COLO829 (cell line): Measurements from ENCODE around the gene TF.

Source experiments
- DNase-seq: peaks from one replicate; pipeline ENCODE4 v3.0.0; 2012; ENCODE audit warnings: low spot score

The TF gene

DNA sequence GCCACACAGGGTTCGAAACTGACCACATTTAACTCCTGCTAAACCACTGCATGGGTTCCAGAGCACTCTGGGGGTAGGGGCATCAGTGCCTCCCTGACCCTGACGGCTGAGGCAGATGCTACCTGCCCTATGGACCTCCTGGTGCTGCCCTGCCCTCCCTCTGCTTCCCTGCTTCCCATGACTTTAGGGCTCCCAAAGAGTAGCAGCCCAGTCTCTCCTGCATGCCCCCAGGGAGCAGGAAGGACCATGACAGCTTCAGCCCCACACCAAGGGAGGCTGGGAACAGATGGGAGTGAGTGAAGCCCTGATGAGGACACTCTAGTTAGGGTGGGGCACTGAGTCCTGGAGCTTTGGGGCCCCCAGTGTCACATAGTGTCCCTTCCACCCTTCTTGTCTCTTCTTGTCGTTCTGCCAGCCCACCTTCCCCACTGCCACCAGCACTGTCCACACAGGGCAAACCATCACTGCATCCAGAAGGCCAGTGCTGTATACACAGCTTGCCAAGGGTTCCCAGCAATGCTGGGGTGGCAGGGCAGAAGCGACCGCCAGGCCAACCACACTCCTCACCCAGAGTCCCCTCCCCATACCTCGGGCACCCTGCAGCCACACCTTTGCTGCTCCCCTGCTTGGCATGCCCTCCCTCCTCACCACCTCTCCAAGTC is 90.4 kb downstream of the TF start:
- DNase-seq = no peak

DNA sequence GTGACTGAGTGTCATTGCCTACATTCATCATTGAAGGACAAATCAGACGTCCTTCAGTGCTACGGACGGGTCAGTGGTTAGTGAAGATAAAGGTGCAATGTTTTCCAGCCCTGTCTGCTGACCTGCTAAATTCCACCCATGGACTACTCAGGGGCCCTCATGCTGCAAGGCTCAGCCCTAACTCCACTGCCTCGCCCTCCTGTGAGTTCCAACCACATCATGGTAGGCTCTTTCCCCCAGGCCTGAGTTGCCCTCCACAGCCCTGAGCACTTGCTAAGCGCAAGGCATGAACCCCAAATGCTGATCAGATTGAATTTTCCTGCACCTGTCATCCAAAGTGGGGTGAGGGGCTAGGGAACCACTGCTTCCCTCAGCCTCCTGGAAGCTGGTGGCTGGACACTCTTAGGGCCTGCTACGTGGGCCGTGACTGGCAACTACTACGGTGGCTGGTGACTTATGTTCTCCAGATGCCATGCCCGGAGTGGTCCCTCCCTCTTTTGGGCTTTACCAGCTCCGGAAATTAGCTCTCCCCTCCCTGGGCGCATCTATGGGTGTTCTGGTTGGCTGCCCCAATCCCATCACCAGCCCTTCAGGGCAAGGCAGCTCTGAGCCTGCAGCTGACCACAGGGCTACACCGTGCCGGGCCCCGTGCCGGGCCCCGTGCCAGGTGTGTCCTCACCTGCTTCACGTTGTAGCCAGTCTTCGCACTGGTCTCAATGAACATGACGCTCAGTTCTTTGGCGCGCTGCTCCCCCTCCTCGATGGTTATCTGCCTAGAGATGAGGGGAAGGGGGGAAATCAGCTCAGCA is 91.5 kb downstream of the TF start:
- DNase-seq = no peak

DNA sequence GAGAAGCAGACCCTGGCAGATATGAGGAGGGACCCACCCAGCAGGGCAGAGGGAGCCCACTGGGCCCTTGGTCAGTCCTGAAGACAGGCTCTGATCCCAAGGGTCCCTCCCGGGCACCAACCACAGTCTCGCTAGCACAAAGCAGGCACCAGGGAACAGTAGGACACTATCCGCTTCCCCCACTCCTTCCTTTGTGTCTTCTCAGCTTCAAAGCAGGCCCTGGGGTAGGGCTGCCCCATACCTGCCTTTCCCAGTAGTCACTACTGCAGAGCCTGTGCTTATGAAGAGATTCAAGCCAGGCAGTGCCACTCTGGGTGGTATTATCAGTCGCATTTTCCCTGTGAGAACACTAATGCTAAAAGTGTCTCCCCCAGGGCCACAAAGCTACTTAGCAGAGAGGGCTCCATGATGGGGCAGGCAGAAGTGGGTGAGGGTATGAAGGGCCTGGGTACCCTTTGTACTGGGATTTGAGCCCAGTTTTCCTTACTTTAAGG is 92.2 kb downstream of the TF start:
- DNase-seq = no peak

DNA sequence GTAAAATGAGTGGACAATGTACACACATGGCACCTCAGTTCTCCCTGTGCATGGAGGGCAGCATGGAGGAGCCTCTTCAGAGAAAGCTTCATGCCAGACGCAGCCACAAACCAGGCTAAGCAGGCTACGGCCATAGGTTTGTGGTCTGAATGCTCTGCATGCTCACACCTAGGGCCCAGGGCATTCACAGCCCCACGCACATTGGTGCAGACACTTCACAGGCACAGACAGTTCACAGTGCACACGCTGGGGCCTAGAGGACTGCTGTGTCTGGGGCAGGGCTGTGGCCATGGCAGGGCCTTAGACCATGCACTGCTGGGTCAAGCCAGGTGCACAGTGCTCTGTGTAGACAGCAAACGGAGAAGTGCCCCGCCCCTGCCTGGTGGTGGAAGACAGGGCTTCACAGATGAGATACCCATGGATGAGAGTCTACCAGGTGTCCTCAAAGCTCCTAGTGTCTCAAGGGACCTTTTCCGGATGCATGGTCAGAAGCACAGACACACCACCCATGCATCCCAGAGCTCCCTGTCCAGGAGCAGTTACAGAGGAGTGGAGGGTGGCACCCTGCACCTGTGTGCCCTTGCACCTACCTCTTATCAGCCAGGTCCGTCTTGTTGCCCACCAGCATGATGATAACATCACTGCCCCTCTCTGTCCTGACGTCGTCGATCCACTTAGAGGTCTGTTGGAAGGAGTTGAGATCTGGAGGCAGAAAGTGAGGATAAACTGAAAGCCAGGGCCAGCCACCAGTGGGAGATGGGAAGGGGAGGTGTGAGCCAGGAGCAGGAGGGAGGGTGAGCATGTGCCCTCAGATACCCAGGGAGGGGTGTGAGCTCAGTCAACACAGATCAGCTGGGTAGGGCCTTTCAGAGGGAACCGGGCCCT is 93.0 kb downstream of the TF start:
- no peak for DNase-seq

DNA sequence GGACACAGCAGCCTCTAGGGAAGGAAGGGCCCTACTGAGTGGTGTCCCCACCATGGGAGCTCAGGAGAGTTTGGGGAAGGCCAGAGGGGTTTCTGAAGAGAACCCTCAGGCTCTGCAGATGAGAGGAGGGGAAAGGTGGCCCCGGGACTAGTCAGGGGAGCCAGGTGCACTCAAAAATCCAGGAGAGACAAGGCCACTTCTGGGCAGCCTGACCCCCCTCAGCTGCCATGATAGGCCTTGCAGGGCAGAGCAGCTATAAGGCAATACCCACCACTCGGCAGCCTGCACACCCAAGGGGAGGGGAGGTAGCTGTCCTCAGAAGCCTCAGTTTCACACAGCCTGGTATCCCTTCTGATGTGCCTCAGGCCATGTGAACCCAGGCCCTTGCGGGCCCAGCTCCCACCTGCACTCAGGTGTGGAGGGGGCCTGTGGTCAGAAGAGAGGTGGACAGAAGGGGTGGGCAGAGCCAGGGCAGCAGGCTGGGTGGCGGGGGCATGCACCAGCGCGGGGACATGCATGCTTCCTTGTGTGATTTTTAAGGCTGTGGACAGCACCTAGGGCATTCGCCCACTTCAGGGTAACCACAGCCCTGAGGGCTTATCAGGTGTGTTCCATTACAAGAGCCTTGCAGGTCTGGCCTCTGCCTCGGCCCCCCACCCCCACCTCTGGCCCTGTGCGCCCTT is 94.0 kb downstream of the TF start:
- DNase-seq = no peak

DNA sequence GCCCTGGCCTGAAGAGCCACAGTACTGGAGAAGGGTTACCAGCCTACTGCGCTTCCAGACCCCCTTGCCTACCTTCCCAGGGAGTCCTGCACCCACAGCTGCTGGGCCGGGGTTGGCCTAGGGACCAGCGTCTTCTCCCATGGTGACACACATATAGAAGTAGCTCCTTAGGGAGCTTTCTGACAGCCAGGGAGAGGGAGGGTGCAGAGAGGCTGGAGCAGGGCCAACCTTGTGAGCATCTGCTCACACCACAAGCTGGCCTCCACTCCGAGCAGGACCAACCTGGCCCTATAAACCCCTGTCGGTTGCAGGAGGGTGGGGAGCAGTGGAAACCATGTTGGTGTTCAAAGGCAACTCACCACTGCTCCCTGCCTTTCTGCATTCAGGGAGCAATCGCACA is 94.6 kb downstream of the TF start:
- no peak for DNase-seq

DNA sequence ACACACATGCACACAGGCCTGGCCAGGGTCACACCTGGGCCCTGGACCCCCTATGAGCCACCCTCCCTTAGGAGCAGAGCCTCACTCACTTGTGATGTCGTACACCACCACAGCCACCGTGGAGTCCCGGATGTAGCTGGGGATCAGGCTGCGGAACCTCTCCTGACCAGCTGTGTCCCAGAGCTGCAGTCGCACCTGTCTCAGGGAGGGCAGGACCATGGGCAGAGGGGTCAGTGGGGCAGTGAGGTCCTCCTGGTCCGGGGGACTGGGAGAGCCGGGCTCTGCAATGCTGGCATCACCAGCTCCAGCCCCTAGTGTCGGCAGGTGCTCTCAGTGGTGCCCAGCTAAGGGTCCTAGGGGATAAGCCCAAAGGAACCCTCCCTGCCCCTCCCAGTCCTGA is 95.0 kb downstream of the TF start:
- no peak for DNase-seq

DNA sequence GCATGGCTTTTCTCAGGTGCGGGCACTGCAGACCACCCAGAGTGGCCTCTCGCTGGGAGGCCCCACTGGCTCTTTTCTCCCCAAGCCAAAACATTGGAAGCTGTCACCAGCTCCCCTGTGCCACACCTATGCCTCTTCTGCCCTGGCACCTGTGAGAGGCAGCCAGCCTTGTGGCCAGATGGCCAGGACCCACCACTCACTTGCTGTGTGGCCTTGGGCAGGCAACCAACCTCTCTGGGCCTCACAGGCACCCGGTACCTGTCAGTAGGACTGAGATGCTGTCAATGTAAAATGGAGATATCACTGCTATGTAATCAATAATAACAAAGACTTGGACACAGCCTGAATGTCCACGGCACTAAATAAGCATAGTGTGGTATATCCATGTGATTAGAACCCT is 96.0 kb downstream of the TF start:
- no peak for DNase-seq

DNA sequence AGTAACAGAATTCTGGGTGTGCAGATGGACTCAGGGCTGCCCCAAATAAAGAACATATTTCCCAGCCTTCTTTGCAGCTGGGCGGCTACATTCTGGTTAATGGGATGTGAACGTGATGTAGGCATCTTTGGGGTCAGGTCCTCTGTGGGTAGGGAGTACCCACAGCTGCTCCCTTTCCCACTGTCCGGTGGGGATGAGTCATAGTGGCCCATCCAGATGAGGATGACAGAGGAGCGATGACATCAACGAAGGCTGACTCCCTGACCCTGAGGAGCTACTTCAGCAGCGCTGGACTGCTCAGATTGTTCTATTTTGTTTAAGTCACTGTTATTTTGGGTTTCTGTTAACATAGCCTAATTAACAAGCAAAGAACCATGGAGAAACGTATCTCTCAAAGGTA is 97.4 kb downstream of the TF start:
- DNase-seq = no peak

DNA sequence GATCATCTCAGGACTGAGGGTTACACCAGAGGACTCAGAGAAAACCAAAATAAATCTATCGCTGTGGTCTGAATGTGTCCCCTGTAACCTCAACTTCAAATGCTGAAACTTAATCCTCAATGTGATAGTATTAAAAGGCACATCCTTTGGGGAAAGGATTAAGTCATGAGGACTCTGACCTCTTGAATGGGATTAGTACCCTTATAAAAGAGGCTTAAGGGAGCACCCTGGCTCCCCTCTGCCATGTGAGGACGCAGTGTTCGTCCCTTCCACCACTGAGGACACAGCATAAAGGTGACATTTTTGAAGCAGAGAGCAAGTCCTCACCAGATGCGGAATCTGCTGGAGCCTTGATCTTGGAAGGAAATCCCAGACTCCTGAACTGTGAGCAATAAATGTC is 98.9 kb downstream of the TF start:
- no peak for DNase-seq
